ENCODE data around the gene TSNAXIP1. TPM values are rescaled to one million over a fixed set of nuclear protein-coding genes. Genes with fewer than 3 reads are reported as not detected.

The TSNAXIP1 gene
- total RNA-seq, 4 donors from 2014 or later = 0.34 to 1.4 (median 0.87) TPM

DNA sequence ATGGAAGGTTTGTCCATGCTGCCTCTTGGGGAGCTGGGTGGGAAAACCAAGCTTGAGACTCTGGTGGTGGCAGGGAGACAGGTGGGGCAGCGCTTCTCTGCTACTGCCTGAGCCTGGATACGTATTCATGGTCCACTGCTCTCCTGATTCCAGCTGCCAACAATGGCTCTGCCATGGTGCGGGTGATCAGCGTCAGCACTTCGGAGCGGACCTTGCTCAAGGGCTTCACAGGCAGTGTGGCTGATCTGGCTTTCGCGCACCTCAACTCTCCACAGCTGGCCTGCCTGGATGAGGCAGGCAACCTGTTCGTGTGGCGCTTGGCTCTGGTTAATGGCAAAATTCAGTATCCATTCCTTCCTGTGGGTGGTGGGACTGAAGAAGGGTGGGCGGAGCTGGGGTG is 70.4 kb downstream of the TSNAXIP1 start:
- H3K27me3 ChIP-seq = no peaks in the 10 kb centered on the region
- no peak overlapping the region for H3K4me3 ChIP-seq
- DNase-seq (ENCODE audit: low spot score in 2 of 2) = no peak
- peaks cover 36% of the 10 kb centered on the region for H3K4me1 ChIP-seq
- no peak overlapping the region for H3K27ac ChIP-seq
- H3K36me3 ChIP-seq = peaks cover 57% of the 10 kb centered on the region
- 100% methylated on average over 1 of the region's 11 CpGs for WGBS
- TF ChIP-seq, protein P1, sequence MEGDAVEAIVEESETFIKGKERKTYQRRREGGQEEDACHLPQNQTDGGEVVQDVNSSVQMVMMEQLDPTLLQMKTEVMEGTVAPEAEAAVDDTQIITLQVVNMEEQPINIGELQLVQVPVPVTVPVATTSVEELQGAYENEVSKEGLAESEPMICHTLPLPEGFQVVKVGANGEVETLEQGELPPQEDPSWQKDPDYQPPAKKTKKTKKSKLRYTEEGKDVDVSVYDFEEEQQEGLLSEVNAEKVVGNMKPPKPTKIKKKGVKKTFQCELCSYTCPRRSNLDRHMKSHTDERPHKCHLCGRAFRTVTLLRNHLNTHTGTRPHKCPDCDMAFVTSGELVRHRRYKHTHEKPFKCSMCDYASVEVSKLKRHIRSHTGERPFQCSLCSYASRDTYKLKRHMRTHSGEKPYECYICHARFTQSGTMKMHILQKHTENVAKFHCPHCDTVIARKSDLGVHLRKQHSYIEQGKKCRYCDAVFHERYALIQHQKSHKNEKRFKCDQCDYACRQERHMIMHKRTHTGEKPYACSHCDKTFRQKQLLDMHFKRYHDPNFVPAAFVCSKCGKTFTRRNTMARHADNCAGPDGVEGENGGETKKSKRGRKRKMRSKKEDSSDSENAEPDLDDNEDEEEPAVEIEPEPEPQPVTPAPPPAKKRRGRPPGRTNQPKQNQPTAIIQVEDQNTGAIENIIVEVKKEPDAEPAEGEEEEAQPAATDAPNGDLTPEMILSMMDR (IDR thresholded peaks at IDR 0.05) = no peak
- no peak for TF ChIP-seq POLR2AphosphoS5 (IDR thresholded peaks at IDR 0.05)
- TF ChIP-seq POLR2A (IDR thresholded peaks at IDR 0.05) = no peak
- TF ChIP-seq EP300 (IDR thresholded peaks at IDR 0.05) = no peak
- H3K9me3 ChIP-seq = no peaks in the 10 kb centered on the region

Other genes starting within 250 kb of the TSNAXIP1 start
- 10 to 100 TPM; 36.2 to 50.1 (median 46.9) TPM for gene CTCF, start 244.4 kb upstream of the TSNAXIP1 start, total RNA-seq
- 1 to 10 TPM in 1 of 4 donors, under 1 TPM in 3; 0.19 to 2.3 (median 0.51) TPM for gene CARMIL2, start 161.7 kb upstream of the TSNAXIP1 start, total RNA-seq
- 10 to 100 TPM; 17.6 to 33.9 (median 22.3) TPM for gene ACD, start 146.6 kb upstream of the TSNAXIP1 start, total RNA-seq
- gene PARD6A, start 145.9 kb upstream of the TSNAXIP1 start, total RNA-seq = 1 to 10 TPM; 2.3 to 4.3 (median 3.4) TPM
- gene ENKD1, start 140.1 kb upstream of the TSNAXIP1 start, total RNA-seq = 10 to 100 TPM; 10.1 to 33.6 (median 13.7) TPM
- 1 to 10 TPM; 2.1 to 6.8 (median 3.6) TPM for gene C16orf86, start 140.1 kb upstream of the TSNAXIP1 start, total RNA-seq
- gene GFOD2, start 87.6 kb upstream of the TSNAXIP1 start, total RNA-seq = 10 to 100 TPM; 18.3 to 31.1 (median 25.9) TPM
- gene RANBP10, start 329 bp upstream of the TSNAXIP1 start, total RNA-seq = 10 to 100 TPM; 18.4 to 35.2 (median 27.6) TPM
- 10 to 100 TPM; 45.7 to 92.0 (median 76.4) TPM for gene THAP11, start 35.4 kb downstream of the TSNAXIP1 start, total RNA-seq
- 100 to 1,000 TPM; 101 to 161 (median 113) TPM for gene NUTF2, start 40.0 kb downstream of the TSNAXIP1 start, total RNA-seq
- gene CENPT, start 40.8 kb downstream of the TSNAXIP1 start, total RNA-seq = 100 to 1,000 TPM; 140 to 311 (median 201) TPM
- gene EDC4, start 66.2 kb downstream of the TSNAXIP1 start, total RNA-seq = 100 to 1,000 TPM in 1 of 4 donors, 10 to 100 TPM in 3; 59.5 to 110 (median 68.0) TPM
- 1 to 10 TPM in 3 of 4 donors, not detected in 1; 4.3 to 5.6 (median 4.7) TPM for gene NRN1L, start 78.0 kb downstream of the TSNAXIP1 start, total RNA-seq
- gene PSKH1, start 86.4 kb downstream of the TSNAXIP1 start, total RNA-seq = 10 to 100 TPM; 16.4 to 26.9 (median 24.5) TPM
- 1 to 10 TPM in 3 of 4 donors, under 1 TPM in 1; 0.55 to 2.7 (median 1.8) TPM for gene CTRL, start 125.0 kb downstream of the TSNAXIP1 start, total RNA-seq
- 10 to 100 TPM; 13.5 to 31.2 (median 16.3) TPM for gene PSMB10, start 130.0 kb downstream of the TSNAXIP1 start, total RNA-seq
- gene LCAT, start 137.2 kb downstream of the TSNAXIP1 start, total RNA-seq = 10 to 100 TPM; 10.6 to 61.4 (median 22.6) TPM
- gene SLC12A4, start 161.7 kb downstream of the TSNAXIP1 start, total RNA-seq = 100 to 1,000 TPM in 1 of 4 donors, 10 to 100 TPM in 3; 31.2 to 165 (median 72.2) TPM
- gene DPEP3, start 173.6 kb downstream of the TSNAXIP1 start, total RNA-seq = not detected
- under 1 TPM in 1 of 4 donors, not detected in 3; 0.56 TPM for gene DPEP2, start 192.6 kb downstream of the TSNAXIP1 start, total RNA-seq
- not detected for gene DPEP2NB, start 209.0 kb downstream of the TSNAXIP1 start, total RNA-seq
- gene DDX28, start 216.3 kb downstream of the TSNAXIP1 start, total RNA-seq = 10 to 100 TPM in 2 of 4 donors, 1 to 10 TPM in 2; 9.0 to 22.5 (median 13.0) TPM
- gene DUS2, start 216.4 kb downstream of the TSNAXIP1 start, total RNA-seq = 10 to 100 TPM; 14.4 to 21.6 (median 15.5) TPM

Measured in suprapubic skin (tissue), 4 donors.